Bronchial epithelial cell (primary cell): ENCODE measurements around the gene SLIT3. TPM values are rescaled to one million over a fixed set of nuclear protein-coding genes. Genes with fewer than 3 reads are reported as not detected.

Experiments used
- DNase-seq: peaks from one replicate; pipeline ENCODE4 v3.0.0-alpha.2; 2010; ENCODE audit warnings: low read depth
- FAIRE-seq: peaks from 2 replicates; lab custom pipeline; 2011; peaks lifted over from hg19 to GRCh38; lab: Jason Lieb, UNC
- H3K27me3 ChIP-seq: 2 replicates; pipeline ENCODE4 v1.5.1; 2011; ENCODE audit warnings: low read length; ENCODE audit not compliant: control insufficient read depth, insufficient read depth
- H3K36me3 ChIP-seq: 2 replicates; pipeline ENCODE4 v1.5.1; 2011; ENCODE audit warnings: low read length; ENCODE audit not compliant: control insufficient read depth, insufficient read depth
- H3K4me3 ChIP-seq: 2 replicates; pipeline ENCODE4 v1.5.1; 2011; ENCODE audit warnings: mild to moderate bottlenecking, low read depth, low read length, control low read depth
- CTCF ChIP-seq: IDR thresholded peaks from 2 replicates; pipeline ENCODE4 v1.5.1; 2011; ENCODE audit warnings: mild to moderate bottlenecking, moderate library complexity, low read length, control low read depth, inconsistent platforms; ENCODE audit not compliant: insufficient read depth, severe bottlenecking
- total RNA-seq: library from RNA; depleted of rRNA; stranded (reverse); fragments of >200 nt; gene quantifications from 2 replicates; pipeline ENCODE4 v1.2.1, GENCODE V29; 2014

SLIT3 gene
- total RNA-seq, 1 donor from 2014 or later = 0.79 TPM

- H3K36me3 ChIP-seq = no peaks in the 10 kb centered on the region
- no peak for FAIRE-seq
These were observed 628.9 kb downstream of the SLIT3 start for GRCh38 chr5:168672016-168672415.

GRCh38 chr5:168670881-168671575, 629.9 kb downstream of the SLIT3 start:
- DNase-seq = no peak
- no peak for FAIRE-seq
- no peaks in the 10 kb centered on the region for H3K27me3 ChIP-seq
- no peak overlapping the region for H3K4me3 ChIP-seq
- TF ChIP-seq CTCF = no peak
- no peaks in the 10 kb centered on the region for H3K36me3 ChIP-seq

More at GRCh38 chr5:168672016-168672415, 628.9 kb downstream of the SLIT3 start:
- Histone ChIP-seq H3K4me3 (no peak overlapping the region), H3K27me3 (no peaks in the 10 kb centered on the region)
- DNase-seq = no peak
- TF ChIP-seq CTCF = no peak

DNA sequence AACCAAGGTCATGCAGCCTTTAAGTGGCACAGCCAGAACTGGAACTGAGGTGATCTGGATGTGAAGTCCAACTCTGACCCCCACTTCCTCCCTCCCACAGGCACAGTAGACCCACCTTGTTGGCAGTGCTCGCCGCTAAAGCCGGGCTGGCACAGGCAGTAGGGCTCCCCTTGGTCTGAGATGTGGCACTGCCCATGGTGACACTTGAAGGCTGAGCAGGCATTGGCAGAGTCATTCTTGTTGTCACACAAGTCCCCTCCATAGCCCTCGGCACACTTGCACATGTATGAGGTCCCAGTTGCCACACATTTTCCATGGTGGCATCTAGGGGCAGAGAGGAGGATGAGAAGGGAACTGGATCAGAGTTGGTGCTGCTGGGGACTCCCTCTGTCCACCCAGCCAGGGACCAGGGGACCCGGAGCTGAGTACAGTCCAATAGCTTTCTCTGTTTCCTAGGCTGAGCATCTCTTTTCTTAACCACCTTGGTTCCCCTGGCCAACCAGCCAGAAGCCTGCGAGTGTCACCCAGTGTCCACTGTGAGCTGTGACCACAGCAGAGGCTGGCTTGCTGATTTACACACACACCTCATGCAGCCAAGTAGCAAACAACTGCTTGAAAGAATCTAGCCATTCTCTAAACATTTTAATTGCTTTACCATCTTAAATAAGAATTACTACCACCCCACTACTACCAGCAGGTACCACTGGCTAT, 631.1 kb downstream of the SLIT3 start:
- no peak overlapping the region for H3K4me3 ChIP-seq
- DNase-seq (no peak), FAIRE-seq (peak; percentile 88)
- H3K36me3 ChIP-seq = no peaks in the 10 kb centered on the region
- H3K27me3 ChIP-seq = no peaks in the 10 kb centered on the region
- no peak for TF ChIP-seq CTCF

DNA sequence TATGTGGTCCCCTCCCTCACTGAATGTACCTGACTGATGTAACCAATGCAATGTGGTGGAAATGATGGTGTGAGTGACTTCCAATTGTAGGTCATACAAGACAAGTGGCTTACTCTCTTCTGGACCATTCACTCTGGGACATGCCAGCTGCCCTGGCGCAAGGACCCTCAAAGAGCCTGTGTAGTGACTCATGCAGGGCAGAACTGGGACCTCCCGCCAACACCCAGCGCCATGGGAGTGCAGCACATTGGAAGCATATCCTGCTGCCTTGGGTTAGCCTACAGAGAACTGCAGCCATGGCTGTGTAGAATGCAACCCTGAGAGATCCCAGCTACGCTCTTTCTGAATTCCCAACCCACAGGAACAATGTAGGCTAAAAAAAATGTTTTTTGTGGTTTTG, 631.8 kb downstream of the SLIT3 start:
- H3K4me3 ChIP-seq = no peak overlapping the region
- no peak for TF ChIP-seq CTCF

GRCh38 chr5:168668078-168668477, 632.9 kb downstream of the SLIT3 start:
- peak; percentile 28 for DNase-seq
- Histone ChIP-seq H3K4me3 (no peak overlapping the region), H3K36me3 (no peaks in the 10 kb centered on the region), H3K27me3 (no peaks in the 10 kb centered on the region)
- FAIRE-seq = no peak
- TF ChIP-seq CTCF = no peak

More for the DNA sequence above, 631.8 kb downstream of the SLIT3 start:
- FAIRE-seq = no peak
- DNase-seq = no peak
- H3K36me3 ChIP-seq = no peaks in the 10 kb centered on the region
- no peaks in the 10 kb centered on the region for H3K27me3 ChIP-seq
